Superior temporal gyrus (tissue), 1 donor: ENCODE results near the gene EZR.

ENCODE experiments used
- DNase-seq: peaks from one replicate; pipeline ENCODE4 v3.0.0-alpha.2; 2016; ENCODE audit errors: extremely low spot score

The EZR gene

GRCh38 chr6:158819213-158819976 lies at the start of gene EZR:
Gene EZR, minus strand, starts transcription at chr6:158819368. Its CDS starts 1,275 bp downstream, at chr6:158818093.
- no peak for DNase-seq

DNA sequence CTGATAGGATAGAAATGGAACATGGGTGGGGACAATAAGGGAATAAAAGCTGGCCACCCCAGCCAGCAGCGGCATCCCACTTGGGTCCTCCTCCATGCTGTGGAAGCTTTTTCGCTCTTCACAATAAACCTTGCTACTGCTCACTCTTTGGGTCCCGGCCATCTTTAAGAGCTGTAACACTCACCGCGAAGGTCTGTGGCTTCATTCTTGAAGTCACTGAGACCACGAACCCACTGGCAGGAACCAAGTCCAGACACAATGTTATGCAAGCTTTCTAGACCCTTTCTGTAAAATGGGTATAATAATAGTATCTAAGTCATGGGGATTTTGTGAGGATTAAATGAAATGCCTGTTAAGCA lies 48.9 kb upstream of the EZR start:
- no peak for DNase-seq

- DNase-seq: no peak
Measured at GRCh38 chr6:158867381-158868121, 48.4 kb upstream of the EZR start.

- DNase-seq: no peak
Measured at GRCh38 chr6:158865769-158866168, 46.6 kb upstream of the EZR start.

DNA sequence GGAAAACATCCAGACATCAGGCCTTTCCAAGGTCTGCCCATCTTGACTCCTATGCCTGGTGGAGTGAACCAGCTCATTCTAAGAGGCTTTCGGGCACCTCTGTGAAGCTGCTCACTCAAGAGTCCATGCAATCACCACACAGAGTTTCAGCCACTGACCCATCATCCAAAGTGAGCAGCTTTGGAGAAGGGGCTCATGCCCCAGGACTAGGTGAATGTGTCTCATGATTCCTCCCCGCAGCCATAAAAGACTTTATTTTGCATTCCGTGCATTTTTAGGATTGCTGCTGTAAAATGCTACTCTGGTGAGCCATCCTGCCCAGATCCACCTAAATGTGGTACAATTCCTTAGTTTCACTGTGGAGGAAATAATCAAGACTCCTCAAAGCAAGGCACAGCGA lies 44.5 kb upstream of the EZR start:
- DNase-seq: no peak

DNA sequence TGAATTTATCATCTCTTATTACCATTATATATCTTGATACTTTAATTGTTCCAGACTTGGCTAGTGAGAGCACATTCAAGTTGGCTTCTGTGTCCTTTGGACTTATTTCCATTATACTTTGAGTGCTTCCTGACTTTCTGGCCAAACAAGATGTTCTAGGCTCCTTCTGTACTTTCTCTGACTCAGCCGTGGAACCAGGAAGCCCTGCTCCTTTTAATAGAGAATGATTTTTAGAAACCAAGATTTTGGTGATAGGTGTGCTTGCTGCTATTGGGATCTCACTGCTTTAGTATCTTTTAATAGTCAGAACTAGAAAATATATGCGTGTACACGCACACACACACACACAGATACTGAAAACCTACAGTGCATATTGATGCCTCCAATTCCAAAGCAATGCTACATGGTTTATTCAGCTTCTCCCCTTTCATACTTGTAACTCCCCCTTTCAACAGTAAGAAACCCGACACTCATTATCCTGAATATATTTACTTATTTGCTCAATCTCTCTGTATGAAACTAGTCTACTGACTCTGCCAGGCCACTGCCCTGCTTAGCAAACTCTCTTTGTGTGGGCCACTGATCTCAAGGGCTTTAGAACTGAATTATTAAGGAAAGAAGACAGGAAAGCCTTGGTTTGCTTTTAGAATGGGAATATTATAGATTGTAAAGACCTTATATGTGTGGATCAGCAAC lies 42.7 kb upstream of the EZR start:
- DNase-seq: no peak

GRCh38 chr6:158860279-158860865 lies 41.2 kb upstream of the EZR start:
- no peak for DNase-seq

DNA sequence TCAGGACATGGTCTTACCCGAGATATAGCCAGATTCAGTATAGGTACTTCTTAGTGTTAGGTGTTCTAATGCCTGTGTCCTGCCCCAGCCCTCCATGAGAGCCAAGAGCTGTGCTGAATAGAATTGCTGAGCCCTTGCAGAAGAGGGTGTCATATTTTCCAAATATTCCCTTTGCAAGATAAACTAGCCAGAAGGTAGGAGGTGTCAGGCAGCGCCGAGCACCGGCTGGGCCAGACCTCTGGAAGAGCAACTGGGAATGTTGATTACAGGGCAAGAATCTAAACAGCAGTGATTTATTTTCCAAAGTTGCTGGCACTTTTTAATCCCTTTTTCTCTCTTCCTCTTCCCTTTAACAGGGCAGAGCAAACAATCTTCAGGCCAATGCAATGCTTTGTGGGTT lies 37.1 kb upstream of the EZR start:
- no peak for DNase-seq

DNA sequence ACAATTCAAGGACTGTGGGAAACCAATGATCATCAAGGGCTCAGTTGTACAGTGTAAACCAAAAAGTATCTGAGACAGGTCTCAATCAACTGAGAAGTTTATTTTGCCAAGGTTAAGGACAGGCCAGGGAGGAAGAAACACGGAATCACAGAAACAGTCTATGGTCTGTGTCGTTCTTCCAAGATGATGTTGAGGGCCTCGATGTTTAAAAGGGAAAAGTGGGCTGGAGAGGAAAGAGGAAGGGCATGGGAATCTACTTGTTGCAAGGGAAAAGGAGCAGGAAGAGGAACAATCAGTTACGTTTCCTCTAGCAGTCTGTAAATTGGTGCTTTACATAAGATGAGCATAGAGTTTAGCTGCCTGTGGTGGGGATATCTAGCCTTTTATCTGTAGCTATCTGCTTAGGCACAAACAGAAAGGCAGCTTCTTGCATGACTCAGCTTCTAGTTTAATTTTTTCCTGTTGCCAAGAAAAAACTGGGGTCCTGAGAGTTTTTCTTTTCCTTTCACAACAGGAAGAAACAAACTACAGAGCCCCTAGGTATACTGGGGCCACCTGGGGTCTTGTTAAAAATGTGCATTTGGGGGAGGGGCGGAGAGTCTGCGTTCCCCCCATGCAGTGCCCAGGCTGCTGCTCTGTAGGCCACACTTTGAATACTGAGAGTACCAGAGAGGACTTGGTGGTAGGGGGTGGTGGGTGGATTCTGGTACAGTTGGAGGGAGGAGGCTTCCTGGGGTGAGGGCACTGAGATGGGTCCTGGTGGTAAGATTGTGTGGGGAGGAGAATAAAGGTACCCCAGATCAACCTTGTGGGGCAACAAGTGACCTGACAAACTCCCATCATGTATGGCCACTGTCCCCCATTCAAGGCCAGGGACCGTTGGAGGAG lies 35.3 kb upstream of the EZR start:
- DNase-seq: no peak

- no peak for DNase-seq
Measured at GRCh38 chr6:158853880-158854213, 34.7 kb upstream of the EZR start.

- no peak for DNase-seq
Measured at GRCh38 chr6:158853072-158853879, 34.1 kb upstream of the EZR start.

DNA sequence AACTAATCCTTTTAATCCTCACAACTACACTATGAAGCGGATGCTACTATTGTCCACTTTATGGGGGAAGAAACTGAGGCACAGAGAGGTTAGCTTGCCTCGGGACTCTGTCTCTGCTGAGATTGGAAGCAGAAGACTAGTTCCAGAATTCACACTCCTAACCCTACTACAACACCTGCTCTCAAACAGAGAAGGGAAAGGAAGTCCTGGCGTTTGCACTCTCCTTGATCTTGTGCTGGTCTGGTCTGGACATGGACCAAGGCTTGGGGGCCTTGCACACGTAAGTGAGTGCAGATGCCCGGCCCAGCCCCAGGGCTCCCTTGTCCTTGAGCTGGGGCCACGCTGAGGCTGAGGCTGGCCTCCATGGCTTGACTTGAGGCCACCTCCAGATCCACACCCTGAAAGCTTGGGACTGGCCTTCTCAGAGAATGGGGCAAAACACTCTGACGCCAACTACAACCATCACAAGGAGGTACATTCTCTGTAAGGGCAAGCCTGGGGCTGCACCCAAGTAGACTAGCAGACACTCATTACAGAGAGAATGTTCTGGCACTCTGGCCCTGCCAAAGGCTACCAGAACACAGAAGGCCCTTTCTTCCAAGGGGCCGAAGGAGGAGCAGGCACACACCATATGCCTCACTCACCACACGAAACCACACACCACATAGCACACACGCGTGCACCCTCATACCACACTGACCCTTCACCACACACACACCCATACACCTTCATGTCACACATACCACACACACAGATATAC lies 33.3 kb upstream of the EZR start:
- no peak for DNase-seq

DNA sequence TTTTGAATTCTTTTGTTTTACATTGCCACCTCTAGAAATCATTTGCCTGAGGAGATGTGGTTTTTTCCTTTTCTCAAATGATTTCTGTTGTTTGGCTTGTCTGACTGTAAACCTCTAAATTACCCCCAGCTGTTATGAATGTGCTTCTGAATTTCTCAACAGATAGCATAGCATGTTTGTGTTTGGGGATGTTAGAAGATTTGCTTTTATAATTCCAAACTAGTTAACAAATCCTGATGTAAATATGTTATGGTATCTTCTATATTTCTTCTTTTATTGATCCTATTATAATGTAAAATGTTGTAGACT lies 31.6 kb upstream of the EZR start:
- DNase-seq: no peak

GRCh38 chr6:158849899-158850806 lies 31.0 kb upstream of the EZR start:
- no peak for DNase-seq

- no peak for DNase-seq
Measured at GRCh38 chr6:158848490-158848895, 29.3 kb upstream of the EZR start.

- no peak for DNase-seq
Measured at GRCh38 chr6:158847786-158848185, 28.6 kb upstream of the EZR start.

DNA sequence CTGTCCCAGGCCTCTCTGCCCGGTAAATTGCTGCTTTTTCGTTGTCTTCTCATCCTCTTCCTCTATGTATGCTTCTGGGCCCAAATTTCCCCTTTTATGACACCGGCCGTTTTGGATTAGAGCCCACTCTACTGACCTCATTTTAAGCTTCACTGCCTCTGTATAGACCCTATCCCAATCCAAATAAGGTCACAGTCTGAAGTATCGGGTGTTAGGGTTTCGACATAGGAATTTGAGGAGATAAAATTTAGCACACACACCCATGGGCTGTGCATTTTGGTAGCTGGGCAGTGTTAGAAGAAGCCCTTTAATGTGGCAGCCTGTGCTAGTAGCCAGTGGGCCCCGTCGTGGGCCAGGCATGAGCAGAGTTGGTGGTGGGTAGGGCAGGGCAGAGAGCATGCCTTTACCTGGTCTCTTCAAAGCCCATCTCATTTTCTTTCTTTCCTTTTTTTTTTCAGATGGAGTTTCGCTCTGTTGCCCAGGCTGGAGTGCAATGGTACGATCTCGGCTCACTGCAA lies 27.9 kb upstream of the EZR start:
- no peak for DNase-seq

DNA sequence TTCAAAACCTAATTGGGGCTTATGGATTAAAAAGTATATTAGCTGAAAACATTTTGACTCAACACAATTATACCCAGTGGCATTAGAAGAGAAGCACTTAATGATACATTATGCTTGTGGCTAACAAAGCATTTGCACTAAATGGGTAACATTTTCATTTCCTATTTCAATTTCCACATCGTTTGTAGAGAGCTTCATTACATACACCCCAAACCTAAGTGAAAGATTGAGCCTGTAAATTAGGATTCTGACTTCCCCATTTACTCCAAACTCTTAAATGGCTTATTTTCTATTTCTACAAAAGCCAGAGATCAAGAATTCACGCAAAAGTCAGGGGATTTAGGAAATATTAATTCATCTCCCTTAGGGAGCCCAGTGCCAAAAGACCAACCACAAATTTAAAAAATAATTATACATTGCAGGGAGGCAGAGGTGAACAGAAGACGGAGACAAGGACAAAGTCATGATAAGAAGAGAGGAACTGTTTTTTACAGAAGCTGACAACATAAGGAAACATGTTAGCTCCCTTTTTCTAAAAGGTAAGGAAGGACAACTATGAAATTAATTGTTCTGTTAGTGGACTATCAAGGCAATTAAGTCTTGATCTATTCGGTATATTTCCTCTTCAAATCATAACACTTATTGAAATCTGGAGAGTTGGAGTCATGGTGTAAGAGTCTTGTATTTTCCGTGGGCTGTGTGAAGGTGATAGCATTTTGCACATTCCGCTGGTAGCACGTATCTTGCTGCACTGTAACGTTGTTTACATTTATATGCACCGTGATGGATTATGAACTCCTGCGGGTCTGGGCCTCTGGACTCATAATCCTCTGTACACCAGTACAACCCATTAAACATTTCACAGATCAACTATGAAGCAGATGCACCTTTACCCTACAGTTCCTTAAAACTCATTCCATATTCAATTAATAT lies 24.8 kb upstream of the EZR start:
- no peak for DNase-seq
